Measurements from ENCODE around the gene BRME1.

DNA sequence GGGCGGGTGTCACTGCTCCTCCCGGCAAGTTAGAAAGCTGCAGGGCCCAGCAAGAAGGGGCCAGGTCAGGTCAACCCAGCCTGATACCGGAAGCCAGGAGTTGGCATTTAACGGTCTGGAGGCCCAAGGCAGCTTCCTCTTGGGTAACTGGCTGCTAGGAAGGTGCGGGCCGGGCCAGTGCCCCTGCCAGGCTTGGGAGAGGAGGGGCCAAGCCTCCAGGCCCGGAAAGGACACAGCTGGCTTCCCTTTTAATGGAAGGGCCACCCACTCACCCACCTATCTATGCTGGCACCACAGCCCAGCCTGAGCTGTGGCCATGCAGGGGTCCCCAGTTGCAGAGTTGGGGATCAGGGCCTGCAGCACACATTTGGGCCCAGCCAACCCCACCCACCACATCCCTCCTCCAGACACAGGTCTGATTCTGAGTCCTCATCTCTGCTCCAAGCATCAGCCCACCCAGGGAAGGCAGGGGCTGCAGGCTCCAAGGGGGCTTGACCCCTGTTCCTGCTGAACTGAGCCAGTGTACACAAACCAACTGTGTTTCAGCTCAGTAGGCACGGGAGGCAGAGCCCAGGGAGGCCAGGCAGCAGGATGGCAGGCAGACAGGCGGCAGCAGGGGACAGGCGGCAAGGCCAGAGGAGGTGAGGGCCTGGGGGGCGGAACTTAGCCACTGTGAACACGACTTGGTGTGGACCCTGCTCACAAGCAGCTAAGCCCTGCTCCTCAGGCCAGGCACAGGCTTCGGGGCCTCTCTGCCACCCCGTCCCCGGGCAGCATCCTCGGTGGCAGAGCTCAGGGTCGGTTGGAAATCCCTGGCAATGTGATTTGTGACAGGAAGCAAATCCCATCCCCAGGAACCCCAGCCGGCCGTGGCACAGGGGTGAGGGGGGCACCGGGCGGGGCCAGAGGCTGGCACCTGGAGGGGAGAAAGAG lies 69.9 kb downstream of the BRME1 start:
- no peak for TF ChIP-seq YY1 (IDR thresholded peaks at IDR 0.05; ENCODE audit: insufficient read depth, insufficient replicate concordance, low read depth, low read length)
- no peak for TF ChIP-seq POLR2A (IDR thresholded peaks at IDR 0.05; ENCODE audit: insufficient read depth in 1 of 2, low read depth in 2 of 2, low read length in 2 of 2)
- TF ChIP-seq, protein P1, sequence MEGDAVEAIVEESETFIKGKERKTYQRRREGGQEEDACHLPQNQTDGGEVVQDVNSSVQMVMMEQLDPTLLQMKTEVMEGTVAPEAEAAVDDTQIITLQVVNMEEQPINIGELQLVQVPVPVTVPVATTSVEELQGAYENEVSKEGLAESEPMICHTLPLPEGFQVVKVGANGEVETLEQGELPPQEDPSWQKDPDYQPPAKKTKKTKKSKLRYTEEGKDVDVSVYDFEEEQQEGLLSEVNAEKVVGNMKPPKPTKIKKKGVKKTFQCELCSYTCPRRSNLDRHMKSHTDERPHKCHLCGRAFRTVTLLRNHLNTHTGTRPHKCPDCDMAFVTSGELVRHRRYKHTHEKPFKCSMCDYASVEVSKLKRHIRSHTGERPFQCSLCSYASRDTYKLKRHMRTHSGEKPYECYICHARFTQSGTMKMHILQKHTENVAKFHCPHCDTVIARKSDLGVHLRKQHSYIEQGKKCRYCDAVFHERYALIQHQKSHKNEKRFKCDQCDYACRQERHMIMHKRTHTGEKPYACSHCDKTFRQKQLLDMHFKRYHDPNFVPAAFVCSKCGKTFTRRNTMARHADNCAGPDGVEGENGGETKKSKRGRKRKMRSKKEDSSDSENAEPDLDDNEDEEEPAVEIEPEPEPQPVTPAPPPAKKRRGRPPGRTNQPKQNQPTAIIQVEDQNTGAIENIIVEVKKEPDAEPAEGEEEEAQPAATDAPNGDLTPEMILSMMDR (CRISPR knock-in tag; IDR thresholded peaks at IDR 0.05): no peak
- no peak for TF ChIP-seq STAT5B (CRISPR knock-in tag; IDR thresholded peaks at IDR 0.05)
